ENCODE results near the gene PTPRM.

The PTPRM gene

DNA sequence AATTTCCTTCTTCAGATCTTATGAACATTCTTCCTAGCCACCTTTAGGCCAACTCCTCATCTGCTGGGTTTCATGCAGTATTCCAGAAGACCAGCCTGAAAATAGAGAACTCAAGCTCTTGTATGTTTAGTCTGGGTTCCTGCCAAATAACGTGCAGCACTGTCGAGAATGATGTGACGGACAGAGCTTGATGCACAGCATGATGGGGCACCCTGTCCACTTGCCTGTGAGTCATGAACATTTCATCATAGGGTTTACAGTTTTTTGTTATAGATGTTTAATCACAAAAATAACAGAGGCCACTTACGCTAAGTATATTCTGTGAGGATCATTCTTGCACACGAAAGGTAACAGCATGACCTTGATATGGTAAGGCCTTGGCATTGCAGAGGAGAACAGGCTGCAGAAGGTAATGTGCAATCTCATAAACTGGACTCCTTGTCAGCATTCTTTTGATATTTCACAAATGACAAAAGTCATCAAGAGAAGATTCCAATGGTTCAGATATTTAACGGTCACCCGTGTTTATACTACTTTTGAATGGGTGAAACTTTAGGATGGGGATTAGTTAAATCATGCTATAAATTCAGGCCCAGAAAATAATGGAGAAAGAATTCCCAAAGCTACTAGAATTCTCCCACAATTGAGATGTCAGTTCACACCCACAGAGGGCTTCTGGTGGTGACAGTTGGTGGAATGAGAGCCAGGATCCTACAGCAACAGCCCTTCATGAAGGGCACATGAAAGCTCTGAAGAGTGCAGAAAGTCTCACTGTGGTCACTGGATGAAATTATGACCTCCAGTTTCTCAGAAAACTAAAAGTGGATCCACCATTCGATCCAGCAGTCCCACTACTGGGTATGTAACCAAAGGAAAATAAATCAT, 646.0 kb downstream of the PTPRM start:
- no peak for DNase-seq

DNA sequence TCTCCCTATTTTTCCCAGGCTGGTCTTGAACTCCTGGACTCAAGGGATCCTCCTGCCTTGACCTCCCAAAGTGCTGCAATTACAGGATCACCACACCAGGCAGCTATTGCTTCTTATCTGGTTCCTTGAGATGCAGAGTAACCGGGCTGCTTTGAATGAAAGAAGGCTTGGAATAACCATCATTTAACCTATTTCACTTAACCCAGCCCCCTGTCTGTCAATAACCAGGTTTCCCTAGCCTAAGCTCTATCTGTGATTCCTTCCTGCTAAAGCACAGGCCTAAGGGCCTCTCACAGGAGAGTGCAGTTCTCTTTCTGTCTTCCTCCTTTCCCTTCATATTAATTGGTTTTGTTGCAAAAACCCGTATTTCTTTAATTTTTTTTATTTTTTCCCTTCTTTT, 648.6 kb downstream of the PTPRM start:
- no peak for DNase-seq

DNA sequence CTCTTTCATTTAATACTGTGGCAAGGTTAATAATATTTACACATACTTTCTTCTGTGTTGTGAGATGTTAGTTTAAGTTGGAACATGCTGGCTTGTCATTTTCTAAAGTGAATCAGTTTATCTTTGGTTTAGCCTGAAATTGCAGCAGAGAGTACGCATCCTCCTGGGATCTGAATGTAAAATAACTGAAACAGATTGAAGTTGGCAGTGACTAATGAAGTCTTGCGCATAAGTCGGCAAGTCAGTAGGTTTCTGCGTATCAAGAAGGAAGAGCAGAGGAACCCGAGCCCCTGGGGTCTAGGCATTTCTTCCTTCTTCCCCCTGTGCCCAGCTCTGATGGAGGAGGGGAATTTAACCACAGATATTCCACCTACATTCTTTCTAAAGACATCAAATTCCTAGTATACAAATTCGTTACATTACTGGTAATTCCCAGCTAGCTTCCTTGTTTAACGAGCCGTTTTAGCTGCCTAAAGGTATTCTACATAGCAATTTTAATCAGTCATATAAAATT, 650.0 kb downstream of the PTPRM start:
- DNase-seq: no peak

DNA sequence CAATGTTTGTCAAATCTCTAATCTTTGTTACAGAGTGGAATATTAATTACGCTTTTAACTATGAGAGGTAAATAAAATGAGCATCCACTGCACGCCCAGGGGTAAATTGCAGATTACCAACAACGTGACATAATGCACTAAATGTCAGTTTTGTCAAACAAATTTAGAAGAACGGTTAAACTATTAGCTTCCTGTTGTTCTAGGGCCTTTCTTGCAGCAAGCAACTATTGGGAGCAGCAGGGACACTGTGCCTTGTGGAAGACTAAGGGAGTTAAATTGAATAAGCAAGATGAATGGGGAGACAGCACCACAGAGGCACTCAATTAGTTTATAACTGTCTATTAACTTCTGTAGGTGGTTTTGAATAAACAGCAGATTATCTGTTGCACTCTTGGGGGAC, 651.1 kb downstream of the PTPRM start:
- peak; percentile 7 to 79 for DNase-seq

DNA sequence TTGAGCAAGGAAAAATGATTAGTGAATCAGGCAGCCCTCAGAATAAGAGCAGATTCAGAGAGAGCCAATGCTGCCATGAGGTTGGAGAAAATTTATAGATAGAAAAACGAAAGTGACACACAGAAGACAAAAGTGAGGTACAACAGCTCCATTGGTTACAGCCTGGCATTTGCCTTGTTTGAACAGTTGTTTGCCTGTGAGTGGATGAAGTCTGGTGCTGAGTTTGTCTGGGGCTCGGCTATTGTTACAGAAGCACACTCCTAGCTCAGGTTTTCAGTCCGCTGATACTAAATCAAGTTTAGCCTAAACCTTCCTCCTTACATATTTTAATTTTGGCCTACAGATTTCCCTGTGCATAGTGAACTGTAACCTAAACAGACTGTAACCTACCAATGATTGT, 654.3 kb downstream of the PTPRM start:
- DNase-seq: peak in 1 of 2 experiments; percentile 39

DNA sequence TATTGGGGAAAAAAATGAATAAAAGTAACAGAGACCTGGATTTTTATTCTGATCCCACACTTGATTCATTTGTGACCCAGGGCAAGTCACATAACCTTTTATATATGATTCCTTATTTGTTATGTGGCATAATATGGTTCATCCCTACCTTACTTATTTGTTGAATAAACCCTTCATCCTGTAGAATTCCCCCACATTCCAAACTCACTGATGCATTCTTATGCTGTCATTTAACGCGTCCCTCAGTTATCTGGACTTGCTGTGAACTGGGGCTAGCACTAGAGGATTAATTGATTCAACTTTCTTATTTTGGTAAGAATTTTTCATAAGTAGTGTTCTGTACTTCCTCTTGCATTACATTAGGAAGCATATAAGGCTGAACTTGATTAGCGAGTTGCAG, 657.5 kb downstream of the PTPRM start:
- no peak for DNase-seq

DNA sequence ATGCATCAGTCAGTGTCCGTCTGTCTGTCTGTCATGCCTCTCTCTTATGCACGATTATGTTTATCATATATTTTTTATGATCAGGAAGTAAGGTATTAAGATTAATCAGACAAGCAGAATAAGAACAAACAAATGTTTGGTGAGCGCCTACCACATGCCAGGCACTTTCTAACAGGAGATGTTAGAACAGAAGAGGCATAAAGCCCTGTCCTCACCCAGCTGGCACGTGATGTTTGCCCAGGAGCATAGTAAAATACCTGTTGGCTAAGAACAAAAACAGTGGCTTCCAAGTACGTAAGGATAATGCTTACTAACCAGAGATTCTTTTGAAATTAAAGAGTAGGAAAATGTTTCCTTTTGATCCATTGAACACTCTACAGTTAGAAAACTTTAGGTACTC, 661.9 kb downstream of the PTPRM start:
- DNase-seq: no peak

DNA sequence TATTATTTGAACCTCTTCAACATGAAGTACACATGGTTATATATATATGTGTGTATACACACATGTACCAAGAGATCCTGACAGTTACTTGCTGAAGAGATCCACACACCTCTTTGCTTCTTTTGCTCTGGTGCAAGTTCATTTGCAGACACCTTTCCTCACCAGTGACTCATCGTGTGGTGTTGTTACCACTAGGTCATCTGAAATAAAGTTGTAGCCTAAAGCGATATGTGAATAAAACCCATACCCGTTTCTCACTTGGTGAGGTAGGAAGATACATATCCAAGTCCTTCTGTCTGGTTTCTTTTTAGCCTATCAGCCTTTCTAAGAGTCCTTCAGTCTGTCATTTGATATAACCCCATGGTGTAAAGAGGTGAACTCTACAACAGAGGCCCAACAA, 662.7 kb downstream of the PTPRM start:
- DNase-seq: no peak

DNA sequence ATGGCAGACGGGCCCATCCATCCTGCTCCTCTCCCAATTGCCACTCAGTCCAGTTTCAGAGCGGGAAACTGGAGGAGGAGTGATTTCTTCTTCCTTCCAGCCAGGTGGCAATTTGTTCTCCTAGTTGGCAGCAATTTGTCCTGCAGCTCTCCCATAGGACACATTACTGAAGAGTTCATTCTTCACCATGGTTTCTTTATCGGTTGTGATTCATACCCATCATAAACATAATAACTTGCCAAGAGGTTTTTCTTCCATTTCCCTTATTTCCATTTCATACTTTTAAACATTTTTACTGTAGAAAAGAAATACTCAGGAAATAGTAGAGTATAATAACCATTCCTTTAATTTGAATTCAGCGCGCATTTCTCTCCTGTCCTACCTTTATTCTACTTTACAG, 664.2 kb downstream of the PTPRM start:
- no peak for DNase-seq

DNA sequence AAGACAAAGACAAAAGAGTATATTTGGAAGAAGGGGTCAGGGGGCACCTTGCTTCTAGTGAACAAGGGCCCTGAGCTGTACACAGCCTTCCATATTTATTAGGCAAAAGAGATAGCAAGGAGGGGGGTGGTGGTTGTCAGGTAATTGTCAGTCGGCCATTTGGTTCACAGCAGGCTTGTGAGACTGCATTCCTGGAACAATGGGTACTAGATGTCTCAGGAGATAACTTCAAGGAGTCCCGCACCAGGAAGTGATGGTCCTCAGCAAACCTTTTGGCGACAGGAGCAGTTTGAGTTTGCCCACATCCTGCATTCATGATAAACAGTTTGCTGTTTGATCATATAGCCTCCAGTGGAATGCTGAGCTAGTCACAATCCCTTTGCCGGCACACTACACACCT, 665.7 kb downstream of the PTPRM start:
- no peak for DNase-seq

DNA sequence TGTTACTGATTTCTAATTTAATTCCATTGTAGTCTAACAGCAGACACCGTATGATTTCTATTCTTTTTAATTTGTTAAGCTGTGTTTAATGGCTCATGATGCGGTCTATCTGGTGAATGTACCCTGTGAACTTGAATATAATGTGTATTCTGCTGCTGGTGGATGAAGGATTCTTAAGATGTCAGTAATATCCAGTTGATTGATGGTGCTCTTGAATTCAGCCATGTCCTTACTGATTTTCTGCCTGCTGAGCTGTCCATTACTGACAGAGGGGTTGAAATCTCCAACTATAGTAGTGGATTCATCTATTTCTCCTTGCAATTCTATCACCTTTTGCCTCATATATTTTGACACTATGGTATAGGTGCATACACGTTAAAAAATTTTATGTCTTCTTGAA, 668.8 kb downstream of the PTPRM start:
- DNase-seq: no peak

DNA sequence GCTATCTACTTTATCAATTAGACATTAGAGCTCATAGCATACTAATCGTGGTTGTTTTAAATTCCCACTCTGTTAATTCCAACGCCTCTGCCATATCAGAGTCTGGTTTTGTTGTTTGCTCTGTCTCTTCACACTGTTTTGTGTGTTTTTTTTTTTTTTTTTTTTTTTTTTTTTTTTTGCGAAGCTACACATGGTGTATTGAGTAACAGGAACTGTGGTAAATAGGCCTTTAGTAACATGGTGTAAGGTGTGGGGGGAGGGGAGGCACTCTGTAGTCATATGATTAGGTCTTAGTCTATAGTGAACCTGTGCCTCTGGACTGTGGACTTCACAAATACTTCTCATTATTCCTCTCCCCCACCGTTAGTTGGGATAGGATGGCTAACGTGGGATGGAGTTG, 671.4 kb downstream of the PTPRM start:
- DNase-seq: no peak

DNA sequence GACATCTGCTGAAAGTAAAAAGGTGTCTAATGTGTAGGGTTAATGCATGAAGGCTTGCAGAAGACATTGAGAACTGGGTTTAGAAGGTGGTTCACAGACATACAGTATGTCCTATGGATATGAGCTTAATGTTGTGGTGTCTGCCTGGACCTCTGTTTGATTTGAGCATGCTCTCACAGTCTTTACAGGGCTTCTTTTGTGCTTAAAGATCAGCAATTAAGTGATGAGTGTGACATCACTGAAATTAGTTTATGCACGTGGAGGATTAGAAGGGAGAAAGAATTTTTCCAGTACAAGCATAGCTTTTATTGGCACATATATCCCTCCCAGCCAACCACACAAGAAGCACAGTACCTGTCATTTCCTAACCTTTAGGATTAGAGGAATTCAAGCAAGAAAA, 674.6 kb downstream of the PTPRM start:
- DNase-seq: no peak

DNA sequence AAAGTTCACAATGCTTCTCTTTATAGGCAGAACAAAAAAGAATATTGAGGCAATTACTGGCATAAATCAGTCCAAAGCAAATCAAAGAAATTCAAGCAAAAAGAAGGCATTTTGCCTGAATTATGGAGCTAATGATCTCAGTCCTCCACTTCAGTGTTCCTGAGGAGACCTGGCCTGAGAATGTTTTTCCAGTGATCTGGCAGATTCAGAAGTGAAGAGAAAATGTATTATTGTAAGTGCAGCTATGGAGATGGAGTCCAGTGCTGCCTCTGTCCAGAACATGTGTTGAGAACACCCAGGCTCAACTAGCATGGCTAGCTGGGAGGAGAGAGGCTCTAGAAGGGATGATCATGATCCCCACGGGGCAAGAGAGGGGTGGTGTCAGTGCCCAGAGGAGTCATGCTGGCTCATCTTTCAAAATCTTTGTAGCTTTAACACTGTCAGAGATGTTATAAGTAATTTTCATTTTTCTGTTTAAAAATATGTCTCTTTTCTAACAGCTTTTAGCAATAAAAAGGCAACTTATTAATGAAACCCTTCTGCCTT, 675.1 kb downstream of the PTPRM start:
- DNase-seq: no peak

DNA sequence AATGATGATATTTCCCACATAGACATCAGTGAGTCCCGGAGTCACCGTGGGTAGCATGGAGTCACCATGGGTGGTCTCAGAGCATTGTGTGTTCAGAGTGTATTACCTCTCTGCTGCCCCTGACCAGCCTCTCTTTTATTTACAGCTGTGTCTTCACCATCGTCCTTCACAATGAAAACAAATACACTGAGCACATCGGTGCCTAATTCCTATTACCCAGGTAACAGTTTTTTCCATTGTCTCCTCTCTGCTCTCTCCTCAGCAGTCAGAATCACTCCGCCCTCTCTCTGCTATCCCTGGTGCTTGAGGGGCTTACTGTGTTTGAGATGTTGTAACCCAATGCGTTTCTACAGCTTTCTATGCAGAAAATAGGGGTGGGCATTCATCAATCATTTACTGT, 680.6 kb downstream of the PTPRM start:
- no peak for DNase-seq

DNA sequence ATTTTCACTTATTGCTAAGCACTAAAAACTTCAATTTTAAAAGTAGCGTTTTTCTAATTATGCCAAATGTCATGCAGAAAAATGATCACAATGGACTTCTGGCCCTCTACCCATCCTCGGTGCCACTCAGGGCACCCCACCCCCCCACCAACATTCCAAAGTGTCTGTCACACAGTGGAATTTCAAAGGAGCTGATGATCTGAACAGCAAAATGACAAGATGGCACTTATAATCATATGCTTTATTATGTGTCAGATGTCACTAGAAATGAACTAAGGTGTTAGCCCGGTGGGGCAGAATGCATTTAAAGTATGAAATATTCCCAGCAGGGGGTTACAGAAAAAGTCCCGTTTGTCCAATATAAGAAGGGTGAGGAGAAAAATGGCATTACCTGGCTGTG, 681.5 kb downstream of the PTPRM start:
- DNase-seq: no peak

DNA sequence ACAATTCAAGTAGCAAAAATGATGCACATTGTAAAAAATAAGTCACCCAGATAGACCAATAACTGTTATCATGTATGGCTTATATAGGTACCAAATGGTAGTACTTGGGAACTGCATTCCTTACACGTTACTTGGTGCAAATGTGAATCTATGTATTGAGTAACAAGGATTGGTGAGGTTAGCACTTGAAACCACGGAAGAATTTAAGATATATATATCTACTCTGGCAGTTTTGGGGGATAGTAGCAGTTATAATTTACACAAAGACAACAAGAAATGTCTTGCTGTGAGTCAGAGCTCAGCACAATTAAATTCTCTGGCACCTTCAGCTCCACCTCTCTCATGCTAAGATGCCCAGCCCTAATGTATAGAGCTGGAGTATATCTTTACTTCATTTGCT, 682.7 kb downstream of the PTPRM start:
- DNase-seq: no peak

DNA sequence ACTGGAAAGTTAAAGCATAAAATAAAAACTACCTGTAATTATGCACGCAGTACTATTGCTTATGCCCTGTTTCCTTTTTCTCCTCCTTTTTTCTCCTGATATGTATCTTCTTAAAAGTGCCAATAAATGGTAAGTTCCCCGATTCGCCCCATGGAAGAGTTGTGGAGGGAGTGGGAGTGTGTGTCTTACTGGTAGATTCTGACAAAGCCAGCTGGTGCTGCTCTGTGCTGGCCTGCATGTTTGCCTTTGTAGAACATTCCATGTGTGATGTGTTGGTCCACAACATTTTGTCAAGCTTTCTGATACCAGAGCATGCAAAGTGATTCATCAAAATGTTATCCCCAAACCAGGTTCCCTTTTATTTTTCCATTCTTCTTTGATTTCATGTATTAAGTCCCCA, 685.3 kb downstream of the PTPRM start:
- no peak for DNase-seq

DNA sequence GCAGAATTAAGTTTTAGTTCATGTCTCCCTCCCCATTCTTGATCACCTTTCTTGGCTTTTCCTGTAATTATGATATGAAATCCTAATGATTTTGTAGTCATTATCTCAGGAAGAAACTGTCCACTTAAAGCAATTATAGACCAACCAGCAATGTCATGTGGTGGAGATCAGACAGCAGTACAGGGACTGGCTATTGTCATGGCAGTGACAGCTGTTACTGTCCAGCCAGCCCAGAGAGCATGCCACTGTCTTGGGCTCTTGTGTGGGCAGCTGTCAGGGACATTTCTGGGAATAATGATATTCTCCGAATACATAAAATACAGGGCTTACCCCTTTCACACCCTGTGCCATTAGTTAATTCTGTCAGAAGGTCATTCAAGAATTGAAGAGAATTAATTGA, 686.8 kb downstream of the PTPRM start:
- no peak for DNase-seq

DNA sequence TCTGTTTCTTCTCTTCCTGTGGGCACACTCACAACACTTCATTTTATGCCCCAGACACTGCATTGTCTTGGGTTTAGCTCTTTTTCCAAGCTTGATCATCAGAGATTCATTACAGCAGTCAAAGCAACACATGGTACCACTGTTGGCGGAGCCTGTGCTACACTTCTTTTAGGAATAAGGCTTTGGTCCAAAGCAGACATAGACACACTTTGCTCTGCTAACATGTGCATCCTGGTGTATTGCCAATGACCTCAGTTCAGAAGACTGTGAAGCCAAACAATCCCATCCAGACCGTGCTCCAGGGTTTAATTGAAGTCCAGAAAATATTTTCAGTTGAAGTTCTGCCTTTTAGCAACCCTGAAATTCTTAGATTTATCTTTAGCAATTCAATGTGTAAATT, 687.5 kb downstream of the PTPRM start:
- DNase-seq: no peak

DNA sequence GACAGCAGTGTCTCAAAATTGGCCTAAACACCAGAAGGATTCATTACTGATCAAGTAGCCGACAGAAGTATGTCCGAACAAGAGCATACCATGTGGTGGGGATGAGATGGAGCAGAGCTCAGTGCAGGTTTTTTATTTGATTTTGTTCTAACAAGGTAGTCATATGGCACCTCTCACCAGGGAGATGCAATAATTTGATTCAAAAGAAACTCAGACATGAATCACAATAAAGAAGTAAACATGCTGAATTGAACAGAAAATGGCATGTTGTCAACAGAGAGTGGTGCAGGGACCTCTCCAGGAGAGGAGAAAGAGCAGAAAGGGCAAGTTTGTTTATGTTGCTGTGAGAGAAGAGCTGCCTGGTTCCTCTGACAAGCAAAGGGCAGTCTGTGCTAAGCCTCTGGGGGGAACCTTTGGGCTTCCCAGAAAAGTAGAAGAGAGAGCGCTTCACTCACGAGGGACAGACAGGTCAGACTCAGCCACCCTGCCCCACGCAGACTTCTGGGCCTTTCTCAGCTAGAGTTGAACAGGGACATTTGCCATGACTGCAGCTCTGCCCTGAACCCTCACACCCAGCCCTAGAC, 690.8 kb downstream of the PTPRM start:
- no peak for DNase-seq

DNA sequence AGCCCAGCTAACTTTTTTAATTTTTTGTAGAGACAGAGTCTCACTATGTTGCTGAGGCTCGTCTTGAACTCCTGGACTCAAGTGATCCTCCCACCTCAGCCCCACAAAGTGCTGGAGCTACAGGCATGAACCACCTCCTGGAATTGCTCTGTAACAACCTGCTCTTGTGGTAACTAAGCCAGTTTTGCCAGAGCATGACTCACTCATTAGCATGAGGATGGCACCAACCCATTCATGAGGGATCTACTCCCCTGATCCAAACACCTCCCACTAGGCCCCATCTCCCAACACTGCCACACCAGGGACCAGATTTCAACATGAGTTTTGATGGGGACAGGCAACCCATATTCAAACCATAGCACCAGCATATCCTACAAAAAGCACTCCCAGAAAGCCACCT, 693.2 kb downstream of the PTPRM start:
- DNase-seq: no peak

DNA sequence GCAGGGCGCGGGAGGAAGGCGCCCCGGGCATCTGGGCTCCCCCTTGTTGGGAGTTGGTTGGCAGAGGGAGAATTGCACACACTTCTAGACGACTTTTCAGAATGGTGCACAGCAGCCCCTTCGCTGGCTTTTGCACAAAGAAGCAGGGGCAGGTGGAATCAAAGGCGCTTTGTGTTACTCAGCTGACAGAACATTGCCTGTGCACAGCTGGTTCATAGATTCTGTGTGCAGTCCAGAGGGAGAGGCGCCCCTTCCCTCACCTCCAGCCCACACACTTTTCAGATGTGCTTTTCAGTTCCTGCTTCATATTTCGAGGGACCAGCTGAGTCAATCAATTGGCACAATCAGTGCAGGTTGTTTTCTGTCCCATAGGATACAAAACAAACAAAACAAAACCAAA, 693.7 kb downstream of the PTPRM start:
- no peak for DNase-seq

DNA sequence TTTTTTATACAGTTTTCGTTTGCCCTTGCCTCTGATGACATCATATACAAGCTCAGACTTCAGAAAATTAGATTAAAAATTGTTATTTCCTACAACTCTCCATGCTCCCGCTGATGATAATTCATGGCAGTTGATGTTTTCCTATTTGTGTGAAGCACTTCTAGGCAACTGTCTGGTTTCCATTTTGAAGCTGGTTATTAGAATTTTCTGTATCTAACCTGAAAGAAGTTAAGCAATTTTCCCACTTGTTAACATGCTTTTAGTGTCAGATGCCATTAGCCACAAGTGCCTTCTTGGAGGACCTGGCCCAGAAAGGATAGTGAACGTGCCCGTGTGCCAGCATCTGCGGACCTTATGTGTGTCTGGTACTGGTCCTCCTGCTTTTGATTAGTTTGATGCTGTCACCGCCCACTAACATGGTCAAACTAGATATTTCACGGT, 694.6 kb downstream of the PTPRM start:
- no peak for DNase-seq

All from NCI-H2081 (cell line).